Mesothelial cell of epicardium (in vitro differentiated cells): ENCODE results near the gene HS3ST3B1. TPM values are rescaled to one million over a fixed set of nuclear protein-coding genes. Genes with fewer than 3 reads are reported as not detected.

Experiments used
- DNase-seq, 2 experiments: peaks; one replicate each; pipeline ENCODE4 v3.0.0; 2021; ENCODE audit warnings: low spot score in 2 of 2; ENCODE audit not compliant: unreplicated experiment in 2 of 2
- H3K27ac Mint-ChIP-seq: 2 replicates; pipeline ENCODE4 v1.8.0; 2021; ENCODE audit warnings: mixed read lengths
- H3K27me3 Mint-ChIP-seq: 2 replicates; pipeline ENCODE4 v1.8.0; 2021; ENCODE audit warnings: low read depth, mixed read lengths
- H3K36me3 Mint-ChIP-seq: 2 replicates; pipeline ENCODE4 v1.8.0; 2021; ENCODE audit warnings: mixed read lengths
- H3K4me1 Mint-ChIP-seq: 2 replicates; pipeline ENCODE4 v1.8.0; 2021; ENCODE audit warnings: mixed read lengths
- H3K4me3 Mint-ChIP-seq: 2 replicates; pipeline ENCODE4 v1.8.0; 2021; ENCODE audit warnings: mild to moderate bottlenecking, moderate library complexity, mixed read lengths
- H3K9me3 Mint-ChIP-seq: 2 replicates; pipeline ENCODE4 v1.8.0; 2021; ENCODE audit warnings: mixed read lengths
- CTCF ChIP-seq: fragments of 200-600 bp; sonication (generic); IDR thresholded peaks from one replicate; pipeline ENCODE4 v1.5.0; 2021; ENCODE audit warnings: antibody characterized with exemption; ENCODE audit not compliant: unreplicated experiment
- total RNA-seq: library from RNA; stranded (reverse); gene quantifications from 3 replicates; pipeline ENCODE4 v1.2.1, GENCODE V29; 2021

Gene HS3ST3B1
- total RNA-seq, 1 donor from 2014 or later, result 9.8 TPM

GRCh38 chr17:14372905-14373613, 72.2 kb downstream of the HS3ST3B1 start:
- no peak for DNase-seq
- Mint-ChIP-seq H3K4me3 (no peak overlapping the region), H3K9me3 (no peaks in the 10 kb centered on the region), H3K27me3 (peaks cover 43% of the 10 kb centered on the region), H3K4me1 (peaks cover 18% of the 10 kb centered on the region), H3K27ac (no peak overlapping the region), H3K36me3 (no peaks in the 10 kb centered on the region)
- no peak for TF ChIP-seq CTCF

- TF ChIP-seq CTCF, result no peak
- no peak for DNase-seq
- Mint-ChIP-seq H3K36me3 (no peaks in the 10 kb centered on the region), H3K27me3 (peaks cover 37% of the 10 kb centered on the region), H3K9me3 (no peaks in the 10 kb centered on the region), H3K4me1 (peaks cover 18% of the 10 kb centered on the region), H3K4me3 (no peak overlapping the region), H3K27ac (peak overlapping the region; percentile 51)
Observed at GRCh38 chr17:14373614-14374259, 72.9 kb downstream of the HS3ST3B1 start.

GRCh38 chr17:14374268-14374667, 73.4 kb downstream of the HS3ST3B1 start:
- no peak for DNase-seq
- Mint-ChIP-seq H3K27ac (peak overlapping the region; percentile 51), H3K4me3 (no peak overlapping the region), H3K9me3 (no peaks in the 10 kb centered on the region), H3K27me3 (peaks cover 40% of the 10 kb centered on the region), H3K4me1 (peaks cover 18% of the 10 kb centered on the region), H3K36me3 (no peaks in the 10 kb centered on the region)
- no peak for TF ChIP-seq CTCF

- H3K27me3 Mint-ChIP-seq, result peaks cover 38% of the 10 kb centered on the region
- H3K4me1 Mint-ChIP-seq, result peaks cover 18% of the 10 kb centered on the region
- no peaks in the 10 kb centered on the region for H3K9me3 Mint-ChIP-seq
- no peak overlapping the region for H3K27ac Mint-ChIP-seq
- TF ChIP-seq CTCF, result no peak
- H3K4me3 Mint-ChIP-seq, result no peak overlapping the region
- no peaks in the 10 kb centered on the region for H3K36me3 Mint-ChIP-seq
- no peak for DNase-seq
Observed at GRCh38 chr17:14376666-14377065, 75.8 kb downstream of the HS3ST3B1 start.

- H3K36me3 Mint-ChIP-seq, result no peaks in the 10 kb centered on the region
- no peaks in the 10 kb centered on the region for H3K9me3 Mint-ChIP-seq
- DNase-seq, result no peak
- no peak for TF ChIP-seq CTCF
- no peak overlapping the region for H3K27ac Mint-ChIP-seq
- no peaks in the 10 kb centered on the region for H3K4me1 Mint-ChIP-seq
- peaks cover 23% of the 10 kb centered on the region for H3K27me3 Mint-ChIP-seq
- H3K4me3 Mint-ChIP-seq, result no peak overlapping the region
Observed at GRCh38 chr17:14381606-14382005, 80.7 kb downstream of the HS3ST3B1 start.
